ENCODE results near the gene CCL5.

Gene CCL5

GRCh38 chr17:35870906-35871819 lies 9.0 kb downstream of the CCL5 start:
- POLR2A ChIA-PET: interaction anchor here (0.9 kb wide), 1 partner anchor 62 kb away, joined by 3 read pairs; the partner anchor contains the start of gene TAF15
- CTCF ChIA-PET: interaction anchor here (0.5 to 1.1 kb wide), 4 partner anchors 11 to 276 kb away, joined by 3 to 6 read pairs (median 3); no protein-coding TSS in a partner anchor

GRCh38 chr17:35868737-35869136 lies 11.4 kb downstream of the CCL5 start, which contains the start of gene HEATR9:
HEATR9 (minus strand) TSS chr17:35868891; CDS start chr17:35868742, 149 bp downstream.
- POLR2A ChIA-PET: no interaction called here
- CTCF ChIA-PET: interaction anchor here (0.6 kb wide), 1 partner anchor 9 kb away, joined by 3 read pairs; no protein-coding TSS in a partner anchor
- no peak for DNase-seq (ENCODE audit: extremely low spot score)
- no peak for TF ChIP-seq ZNF384 (IDR thresholded peaks at IDR 0.05)
- no peak for TF ChIP-seq LEF1 (IDR thresholded peaks at IDR 0.05; ENCODE audit: borderline replicate concordance)
- TF ChIP-seq BHLHE40 (IDR thresholded peaks at IDR 0.05; ENCODE audit: borderline replicate concordance): no peak
- no peak for TF ChIP-seq ARNT (IDR thresholded peaks at IDR 0.05)
- TF ChIP-seq, protein P1, sequence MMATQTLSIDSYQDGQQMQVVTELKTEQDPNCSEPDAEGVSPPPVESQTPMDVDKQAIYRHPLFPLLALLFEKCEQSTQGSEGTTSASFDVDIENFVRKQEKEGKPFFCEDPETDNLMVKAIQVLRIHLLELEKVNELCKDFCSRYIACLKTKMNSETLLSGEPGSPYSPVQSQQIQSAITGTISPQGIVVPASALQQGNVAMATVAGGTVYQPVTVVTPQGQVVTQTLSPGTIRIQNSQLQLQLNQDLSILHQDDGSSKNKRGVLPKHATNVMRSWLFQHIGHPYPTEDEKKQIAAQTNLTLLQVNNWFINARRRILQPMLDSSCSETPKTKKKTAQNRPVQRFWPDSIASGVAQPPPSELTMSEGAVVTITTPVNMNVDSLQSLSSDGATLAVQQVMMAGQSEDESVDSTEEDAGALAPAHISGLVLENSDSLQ (IDR thresholded peaks at IDR 0.05): no peak
- no peak for TF ChIP-seq SP1 (IDR thresholded peaks at IDR 0.05)
- TF ChIP-seq FOXK2 (IDR thresholded peaks at IDR 0.05): no peak
- TF ChIP-seq HDGF (IDR thresholded peaks at IDR 0.05; ENCODE audit: borderline replicate concordance): no peak
- no peak for TF ChIP-seq L3MBTL2 (conservative IDR thresholded peaks at IDR 0.05)
- no peak for TF ChIP-seq NFRKB (IDR thresholded peaks at IDR 0.05)
- TF ChIP-seq SUZ12 (IDR thresholded peaks at IDR 0.05): no peak
- no peak for TF ChIP-seq CTBP1 (IDR thresholded peaks at IDR 0.05; ENCODE audit: borderline replicate concordance)

More at GRCh38 chr17:35870906-35871819, 9.0 kb downstream of the CCL5 start:
- TF ChIP-seq ZNF384 (IDR thresholded peaks at IDR 0.05) (no peak), L3MBTL2 (conservative IDR thresholded peaks at IDR 0.05) (no peak)
- peak; percentile 12 for DNase-seq (ENCODE audit: extremely low spot score)

DNA sequence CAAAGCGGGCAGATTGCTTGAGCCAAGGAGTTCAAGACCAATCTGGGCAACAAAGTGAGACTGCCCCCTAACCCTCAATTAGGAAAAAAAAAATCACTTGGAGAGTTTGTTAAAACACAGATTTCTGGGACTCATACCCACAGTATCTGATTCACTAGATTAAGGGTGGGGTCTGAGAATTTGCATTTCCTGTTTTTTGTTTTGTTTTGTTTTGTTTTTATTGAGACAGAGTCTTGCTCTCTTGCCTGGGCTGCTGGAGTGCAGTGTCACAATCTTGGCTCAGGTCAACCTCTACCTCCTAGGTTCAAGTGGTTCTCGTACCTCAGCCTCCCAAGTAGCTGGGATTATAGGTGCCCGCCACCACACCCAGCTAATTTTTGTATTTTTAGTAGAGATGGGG lies 12.6 kb downstream of the CCL5 start:
- ChIA-PET POLR2A (no interaction called here), CTCF (interaction anchor here (0.6 kb wide), 1 partner anchor 844 kb away, joined by 6 read pairs; no protein-coding TSS in a partner anchor)
- no peak for DNase-seq (ENCODE audit: extremely low spot score)
- no peak for TF ChIP-seq SUZ12 (IDR thresholded peaks at IDR 0.05)
- no peak for TF ChIP-seq FOXK2 (IDR thresholded peaks at IDR 0.05)
- TF ChIP-seq HDGF (IDR thresholded peaks at IDR 0.05; ENCODE audit: borderline replicate concordance): no peak
- TF ChIP-seq, protein P1 (IDR thresholded peaks at IDR 0.05): no peak
- TF ChIP-seq FOXM1 (IDR thresholded peaks at IDR 0.05; ENCODE audit: borderline replicate concordance): no peak
- no peak for TF ChIP-seq SP1 (IDR thresholded peaks at IDR 0.05)
- TF ChIP-seq ARNT (IDR thresholded peaks at IDR 0.05): no peak
- TF ChIP-seq LEF1 (IDR thresholded peaks at IDR 0.05; ENCODE audit: borderline replicate concordance): no peak
- no peak for TF ChIP-seq TARDBP (IDR thresholded peaks at IDR 0.05)
- no peak for TF ChIP-seq ELF4 (IDR thresholded peaks at IDR 0.05)
- TF ChIP-seq FOXA1 (IDR thresholded peaks at IDR 0.05): no peak
- no peak for TF ChIP-seq CTBP1 (IDR thresholded peaks at IDR 0.05; ENCODE audit: borderline replicate concordance)
- TF ChIP-seq ZNF384 (IDR thresholded peaks at IDR 0.05): no peak
- TF ChIP-seq BHLHE40 (IDR thresholded peaks at IDR 0.05; ENCODE audit: borderline replicate concordance): no peak
- TF ChIP-seq L3MBTL2 (conservative IDR thresholded peaks at IDR 0.05): no peak
- TF ChIP-seq NFRKB (IDR thresholded peaks at IDR 0.05): no peak

DNA sequence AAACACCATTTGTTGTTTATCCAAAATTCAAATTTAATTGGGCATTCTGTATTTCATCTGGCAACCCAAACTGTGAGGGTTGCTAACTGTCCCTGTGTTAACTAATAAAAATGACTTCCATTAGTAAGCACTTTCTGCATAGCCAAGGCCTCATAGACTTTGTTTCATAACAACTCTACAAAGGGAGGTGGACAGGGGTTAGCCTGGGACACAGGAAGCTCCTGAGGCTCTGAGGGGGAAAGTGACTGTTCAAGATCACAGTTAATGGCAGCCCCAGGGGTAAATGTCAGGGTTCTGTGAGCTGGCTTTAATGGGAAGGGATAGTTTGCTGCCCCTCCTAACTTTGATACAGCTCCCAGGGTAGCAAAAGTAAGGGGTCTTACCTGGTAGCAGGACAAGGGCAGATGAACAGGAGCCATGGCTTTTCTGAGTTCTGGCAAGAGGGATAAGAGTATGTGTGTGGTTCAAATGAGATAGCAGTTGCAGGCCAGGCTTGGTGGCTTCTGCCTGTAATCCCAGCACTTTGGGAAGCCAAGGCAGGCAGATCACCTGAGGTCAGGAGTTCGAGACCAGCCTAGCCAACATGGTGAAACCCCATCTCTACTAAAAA lies 13.7 kb downstream of the CCL5 start:
- POLR2A ChIA-PET: no interaction called here
- CTCF ChIA-PET: no interaction called here
- TF ChIP-seq ARNT (IDR thresholded peaks at IDR 0.05) (no peak), CTBP1 (IDR thresholded peaks at IDR 0.05; ENCODE audit: borderline replicate concordance) (no peak), ZNF384 (IDR thresholded peaks at IDR 0.05) (no peak), NFRKB (IDR thresholded peaks at IDR 0.05) (no peak), SUZ12 (IDR thresholded peaks at IDR 0.05) (no peak), FOXK2 (IDR thresholded peaks at IDR 0.05) (no peak)
- no peak for DNase-seq (ENCODE audit: extremely low spot score)

- ChIA-PET POLR2A (interaction anchor here (1.9 kb wide), 1 partner anchor 65 kb away, joined by 5 read pairs; the partner anchor contains the start of gene RDM1), CTCF (no interaction called here)
- TF ChIP-seq TARDBP (IDR thresholded peaks at IDR 0.05) (no peak), FOXK2 (IDR thresholded peaks at IDR 0.05) (no peak), LEF1 (IDR thresholded peaks at IDR 0.05; ENCODE audit: borderline replicate concordance) (no peak), SUZ12 (IDR thresholded peaks at IDR 0.05) (no peak), ZNF384 (IDR thresholded peaks at IDR 0.05) (no peak), CTBP1 (IDR thresholded peaks at IDR 0.05; ENCODE audit: borderline replicate concordance) (no peak), L3MBTL2 (conservative IDR thresholded peaks at IDR 0.05) (no peak), ELF4 (IDR thresholded peaks at IDR 0.05) (no peak), BHLHE40 (IDR thresholded peaks at IDR 0.05; ENCODE audit: borderline replicate concordance) (no peak), FOXA1 (IDR thresholded peaks at IDR 0.05) (no peak), SP1 (IDR thresholded peaks at IDR 0.05) (no peak), NFRKB (IDR thresholded peaks at IDR 0.05) (no peak), ARNT (IDR thresholded peaks at IDR 0.05) (no peak), FOXM1 (IDR thresholded peaks at IDR 0.05; ENCODE audit: borderline replicate concordance) (no peak), HDGF (IDR thresholded peaks at IDR 0.05; ENCODE audit: borderline replicate concordance) (no peak)
- TF ChIP-seq, protein P1 (IDR thresholded peaks at IDR 0.05): no peak
- no peak for DNase-seq (ENCODE audit: extremely low spot score)
These were observed 14.5 kb downstream of the CCL5 start for GRCh38 chr17:35865412-35866340.
